ENCODE data around the gene CREM.
A peak's percentile ranks its signal among the peaks of the same experiment; 100 is the strongest.
"Not testable (repeated sequence)": the region's sequence is repeated elsewhere in the genome, so short reads cannot be mapped to it uniquely, and the experiment has no call there.

Gene CREM

GRCh38 chr10:35126530-35127288 lies at the start of gene CREM:
Gene CREM (plus strand): TSS chr10:35126846. CDS start chr10:35137836, 10,990 bp downstream.
- peak; percentile 78 for TF ChIP-seq CTCF (conservative IDR thresholded peaks at IDR 0.05; ENCODE audit: low read depth, low read length)
- H3K4me3 ChIP-seq (ENCODE audit: low read depth, low read length), result peak within 1 kb of the TSS; percentile 85
- peak; percentile 98 for DNase-seq (ENCODE audit: low read depth)

- no peak for DNase-seq (ENCODE audit: low read depth)
- TF ChIP-seq CTCF (conservative IDR thresholded peaks at IDR 0.05; ENCODE audit: low read depth, low read length), result no peak
- no peak overlapping the region for H3K4me3 ChIP-seq (ENCODE audit: low read depth, low read length)
These were observed 47.4 kb upstream of the CREM start for GRCh38 chr10:35079265-35079664.

- no peak overlapping the region for H3K4me3 ChIP-seq (ENCODE audit: low read depth, low read length)
- TF ChIP-seq CTCF (conservative IDR thresholded peaks at IDR 0.05; ENCODE audit: low read depth, low read length), result no peak
- peak; percentile 79 for DNase-seq (ENCODE audit: low read depth)
These were observed 46.9 kb upstream of the CREM start for GRCh38 chr10:35079763-35080162.

- not testable (repeated sequence) for H3K4me3 ChIP-seq (ENCODE audit: low read depth, low read length)
These were observed 46.4 kb upstream of the CREM start for GRCh38 chr10:35080261-35080660.

GRCh38 chr10:35083242-35083641 lies 43.4 kb upstream of the CREM start:
- TF ChIP-seq CTCF (conservative IDR thresholded peaks at IDR 0.05; ENCODE audit: low read depth, low read length), result no peak
- no peak for DNase-seq (ENCODE audit: low read depth)
- H3K4me3 ChIP-seq (ENCODE audit: low read depth, low read length), result no peak overlapping the region

More at GRCh38 chr10:35080261-35080660, 46.4 kb upstream of the CREM start:
- not testable (repeated sequence) for DNase-seq (ENCODE audit: low read depth)

- H3K4me3 ChIP-seq (ENCODE audit: low read depth, low read length), result peak overlapping the region; percentile 82
- TF ChIP-seq CTCF (conservative IDR thresholded peaks at IDR 0.05; ENCODE audit: low read depth, low read length), result no peak
- peak; percentile 35 for DNase-seq (ENCODE audit: low read depth)
These were observed 37.0 kb upstream of the CREM start for GRCh38 chr10:35089611-35090161.

GRCh38 chr10:35090162-35090954 lies 36.3 kb upstream of the CREM start, which contains the start of gene CUL2:
Gene CUL2 (minus strand): TSS chr10:35090341. CDS start chr10:35071317, 19,024 bp downstream.
- TF ChIP-seq CTCF (conservative IDR thresholded peaks at IDR 0.05; ENCODE audit: low read depth, low read length), result no peak
- peak within 1 kb of the TSS; percentile 82 for H3K4me3 ChIP-seq (ENCODE audit: low read depth, low read length)
- DNase-seq (ENCODE audit: low read depth), result peak; percentile 98
